IMR-90 (cell line): Measurements from ENCODE around the gene WWC1. TPM values are rescaled to one million over a fixed set of nuclear protein-coding genes. Genes with fewer than 3 reads are reported as not detected.

Experiments used
- ATAC-seq: fragments of 200-7000 bp; cut with Tn5 transposase; 2 replicates; pipeline ENCODE4 v1.9.1; 2020; ENCODE audit warnings: low read depth, mild to moderate bottlenecking, moderate library complexity
- BruUV-seq: library from RNA; stranded (reverse); fragments of 400-500 nt; replicated peaks from 2 replicates; lab custom pipeline; 2021; lab: Mats Ljungman, UMichigan
- CTCF ChIA-PET: fragments of 300-600 bp; formaldehyde crosslinking; extraction: SDS; loops from one replicate; lab custom pipeline; 2021; ENCODE audit warnings: antibody characterized with exemption; lab: Yijun Ruan, JAX
- POLR2A ChIA-PET: fragments of 300-600 bp; sonication (Branson Sonifier 250); formaldehyde crosslinking; loops from one replicate; lab custom pipeline; 2022; ENCODE audit warnings: antibody characterized with exemption; ENCODE audit not compliant: unreplicated experiment; lab: Charles Lee
- DNase-seq: peaks from one replicate; pipeline ENCODE4 v3.0.0; 2013
- H2AFZ ChIP-seq: replicated peaks from 2 replicates; pipeline ENCODE3; 2013; ENCODE audit warnings: low read length, mild to moderate bottlenecking; ENCODE audit not compliant: poor library complexity
- H2AK5ac ChIP-seq: 2 replicates; pipeline ENCODE4 v1.6.1; 2013; ENCODE audit warnings: low read depth, low read length, inconsistent platforms
- H2AK9ac ChIP-seq: replicated peaks from 2 replicates; pipeline ENCODE3; 2013; ENCODE audit warnings: mild to moderate bottlenecking, low read depth, low read length, moderate library complexity; ENCODE audit not compliant: poor library complexity
- H2BK120ac ChIP-seq: 2 replicates; pipeline ENCODE4 v1.6.1; 2013; ENCODE audit warnings: low read depth, low read length, inconsistent platforms
- H2BK15ac ChIP-seq: 3 replicates; pipeline ENCODE4 v1.6.1; 2013; ENCODE audit warnings: low read depth, low read length, inconsistent platforms
- H2BK20ac ChIP-seq: 2 replicates; pipeline ENCODE4 v1.6.1; 2013; ENCODE audit warnings: low read depth, mild to moderate bottlenecking, inconsistent platforms, low read length, moderate library complexity
- H2BK5ac ChIP-seq: 2 replicates; pipeline ENCODE4 v1.6.1; 2013; ENCODE audit warnings: mild to moderate bottlenecking, low read depth, low read length, inconsistent platforms; ENCODE audit not compliant: poor library complexity, severe bottlenecking
- H3K14ac ChIP-seq: replicated peaks from 2 replicates; pipeline ENCODE4 v1.6.1; 2013; ENCODE audit warnings: low read depth, low read length, inconsistent platforms
- H3K18ac ChIP-seq: 2 replicates; pipeline ENCODE4 v1.6.1; 2013; ENCODE audit warnings: low read depth, low read length, control low read depth
- H3K23ac ChIP-seq: 2 replicates; pipeline ENCODE4 v1.6.1; 2013; ENCODE audit warnings: low read depth, low read length, inconsistent platforms
- H3K27ac ChIP-seq: 2 replicates; pipeline ENCODE4 v1.5.1; 2013; ENCODE audit warnings: mild to moderate bottlenecking, control low read depth, low read length; ENCODE audit not compliant: insufficient read depth
- H3K27me3 ChIP-seq: 2 replicates; pipeline ENCODE4 v1.6.1; 2013; ENCODE audit warnings: low read length; ENCODE audit not compliant: control insufficient read depth, insufficient read depth
- H3K36me3 ChIP-seq: 2 replicates; pipeline ENCODE4 v1.6.1; 2013; ENCODE audit warnings: low read length, mixed read lengths; ENCODE audit not compliant: control insufficient read depth, insufficient read depth
- H3K4ac ChIP-seq: 2 replicates; pipeline ENCODE4 v1.6.1; 2013; ENCODE audit warnings: low read depth, low read length, inconsistent platforms
- H3K4me1 ChIP-seq: 2 replicates; pipeline ENCODE4 v1.6.1; 2013; ENCODE audit warnings: low read length, mixed read lengths; ENCODE audit not compliant: control insufficient read depth, insufficient read depth
- H3K4me2 ChIP-seq: 2 replicates; pipeline ENCODE4 v1.6.1; 2013; ENCODE audit warnings: low read depth, mild to moderate bottlenecking, control low read depth, low read length, moderate library complexity
- H3K4me3 ChIP-seq: 2 replicates; pipeline ENCODE4 v1.5.1; 2013; ENCODE audit warnings: low read depth, mild to moderate bottlenecking, control low read depth, low read length, moderate library complexity; ENCODE audit not compliant: insufficient read depth
- H3K56ac ChIP-seq: 2 replicates; pipeline ENCODE4 v1.6.1; 2013; ENCODE audit warnings: low read length, inconsistent platforms; ENCODE audit not compliant: insufficient read depth; ENCODE audit errors: extremely low read depth
- H3K79me1 ChIP-seq, 2 experiments: 2 replicates each; pipeline ENCODE4 v1.6.1; 2013; ENCODE audit warnings: low read length in 2 of 2, inconsistent platforms in 1 of 2, low read depth in 1 of 2
- H3K9ac ChIP-seq: 2 replicates; pipeline ENCODE4 v1.6.1; 2013; ENCODE audit warnings: low read depth, low read length, control low read depth
- H3K9me1 ChIP-seq: 2 replicates; pipeline ENCODE4 v1.6.1; 2013; ENCODE audit warnings: low read length, inconsistent platforms; ENCODE audit not compliant: insufficient read depth
- H3K9me3 ChIP-seq: 2 replicates; pipeline ENCODE4 v1.6.1; 2013; ENCODE audit warnings: low read length; ENCODE audit not compliant: control insufficient read depth, insufficient read depth
- H4K20me1 ChIP-seq: 2 replicates; pipeline ENCODE4 v1.6.1; 2013; ENCODE audit warnings: low read length, inconsistent platforms; ENCODE audit not compliant: insufficient read depth
- H4K5ac ChIP-seq: 2 replicates; pipeline ENCODE4 v1.6.1; 2013; ENCODE audit warnings: mild to moderate bottlenecking, low read depth, low read length, control low read depth
- H4K8ac ChIP-seq, 2 experiments: 2 replicates each; pipeline ENCODE4 v1.6.1; 2013; ENCODE audit warnings: low read depth in 2 of 2, low read length in 2 of 2, control low read depth in 1 of 2, inconsistent platforms in 1 of 2
- H4K91ac ChIP-seq: 2 replicates; pipeline ENCODE4 v1.6.1; 2013; ENCODE audit warnings: low read depth, low read length, inconsistent platforms; ENCODE audit not compliant: insufficient read depth
- BHLHE40 ChIP-seq: fragments of 150-350 bp; IDR thresholded peaks from 2 replicates; pipeline ENCODE4 v1.6.1; 2016; ENCODE audit warnings: mild to moderate bottlenecking, low read depth, low read length
- CEBPB ChIP-seq: IDR thresholded peaks from 2 replicates; pipeline ENCODE4 v1.6.1; 2012; ENCODE audit warnings: low read depth, low read length, improper control_type of control experiment
- CHD1 ChIP-seq: IDR thresholded peaks from 2 replicates; pipeline ENCODE4 v1.6.1; 2012; ENCODE audit warnings: low read depth, low read length, improper control_type of control experiment
- CTCF ChIP-seq: conservative IDR thresholded peaks from 2 replicates; pipeline ENCODE4 v1.5.1; 2012; ENCODE audit warnings: mild to moderate bottlenecking, low read depth, low read length, improper control_type of control experiment
- ELK1 ChIP-seq: fragments of 150-350 bp; IDR thresholded peaks from 2 replicates; pipeline ENCODE4 v1.6.1; 2016; ENCODE audit warnings: low read depth, mild to moderate bottlenecking, low read length, moderate library complexity, borderline replicate concordance
- FOS ChIP-seq: fragments of 150-350 bp; IDR thresholded peaks from 2 replicates; pipeline ENCODE4 v1.6.1; 2016; ENCODE audit warnings: low read depth, low read length
- MAFK ChIP-seq: IDR thresholded peaks from 2 replicates; pipeline ENCODE4 v1.6.1; 2012; ENCODE audit warnings: low read depth, low read length, improper control_type of control experiment
- MAZ ChIP-seq: IDR thresholded peaks from 2 replicates; pipeline ENCODE4 v1.6.1; 2012; ENCODE audit warnings: low read depth, mild to moderate bottlenecking, low read length, improper control_type of control experiment, moderate library complexity, borderline replicate concordance
- MXI1 ChIP-seq: IDR thresholded peaks from 2 replicates; pipeline ENCODE4 v1.6.1; 2012; ENCODE audit warnings: low read depth, mild to moderate bottlenecking, low read length, moderate library complexity, borderline replicate concordance
- NFE2L2 ChIP-seq: fragments of 150-350 bp; IDR thresholded peaks from 2 replicates; pipeline ENCODE4 v1.6.1; 2016; ENCODE audit warnings: low read depth, mild to moderate bottlenecking, low read length
- POLR2A ChIP-seq: IDR thresholded peaks from 2 replicates; pipeline ENCODE4 v1.6.1; 2012; ENCODE audit warnings: mild to moderate bottlenecking, low read depth, low read length
- RAD21 ChIP-seq: IDR thresholded peaks from 2 replicates; pipeline ENCODE4 v1.6.1; 2012; ENCODE audit warnings: low read length, improper control_type of control experiment
- RCOR1 ChIP-seq: IDR thresholded peaks from 2 replicates; pipeline ENCODE4 v1.6.1; 2012; ENCODE audit warnings: mild to moderate bottlenecking, low read length, improper control_type of control experiment; ENCODE audit not compliant: insufficient replicate concordance
- RFX5 ChIP-seq: IDR thresholded peaks from 2 replicates; pipeline ENCODE4 v1.8.0; 2012; ENCODE audit warnings: low read depth, mild to moderate bottlenecking, low read length, moderate library complexity
- SMC3 ChIP-seq: fragments of 150-350 bp; IDR thresholded peaks from 2 replicates; pipeline ENCODE4 v1.6.1; 2016; ENCODE audit warnings: low read depth, mild to moderate bottlenecking, antibody characterized with exemption, low read length, moderate library complexity
- WGBS, 2 experiments: methylation state at CpG; one replicate each; pipeline versions ENCODE4 v1.1.5 to v1.1.7; 2013; ENCODE audit warnings: missing lambda C conversion rate in 2 of 2; ENCODE audit not compliant: insufficient read length in 1 of 2; ENCODE audit errors: extremely low coverage in 2 of 2; 5-methylcytosine and 5-hydroxymethylcytosine counted together
- dilution Hi-C: fragments of 300-500 bp; cut with HindIII; formaldehyde crosslinking; loops from one replicate; pipeline ENCODE4 v1.14.3; 2018; ENCODE audit warnings: low sequenced_read_pairs; ENCODE audit not compliant: unreplicated experiment
- in situ Hi-C: fragments of 300-500 bp; cut with MboI; formaldehyde crosslinking; loops from 3 replicates; pipeline ENCODE4 v1.14.3; 2019; ENCODE audit warnings: low sequenced_read_pairs, inconsistent platforms, mixed read lengths
- intact Hi-C: fragments of 100-400 bp; cut with micrococcal nuclease; formaldehyde crosslinking; loops from 2 replicates; pipeline ENCODE4 v1.10.0; 2022
- polyA plus RNA-seq, 3 experiments: library from polyadenylated mRNA; depleted of rRNA; stranded (reverse); fragments of >200 nt; gene quantifications; 2 replicates each; pipeline ENCODE4 v1.2.3, GENCODE V29; 2012; ENCODE audit warnings: low replicate concordance in 1 of 3
- total RNA-seq: library from RNA; depleted of rRNA; stranded (reverse); fragments of >200 nt; gene quantifications from 2 replicates; pipeline ENCODE4 v1.2.3, GENCODE V29; 2012
- TF ChIP-seq, protein P1 (sequence below): fragments of 150-350 bp; IDR thresholded peaks from 2 replicates; pipeline ENCODE4 v1.6.1; 2017; ENCODE audit warnings: mild to moderate bottlenecking, antibody characterized with exemption, low read length, low read depth

WWC1 gene
- total and polyA plus RNA-seq, 2 of the 4 experiments (the other 2 are of a cell fraction), result 9.1 to 10.3 TPM

DNA sequence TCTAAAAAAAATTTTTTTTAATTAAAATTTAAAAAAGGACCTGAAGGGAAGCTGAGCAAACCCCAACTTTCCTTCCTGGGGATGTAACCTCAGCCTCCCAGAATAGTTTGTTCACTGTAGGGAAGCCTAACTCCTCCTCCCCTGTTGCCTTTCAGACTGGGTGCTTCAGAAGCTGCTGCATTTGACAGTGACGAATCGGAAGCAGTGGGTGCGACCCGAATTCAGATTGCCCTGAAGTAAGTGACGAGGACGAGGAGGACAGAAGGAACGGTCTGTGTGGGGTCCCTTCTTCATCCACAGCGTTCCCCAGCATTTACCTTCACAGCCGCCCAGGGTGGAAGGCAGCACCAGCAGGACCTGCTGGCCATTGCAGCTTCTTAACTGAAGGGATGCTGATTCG lies 137.1 kb downstream of the WWC1 start:
- Histone ChIP-seq H3K14ac (no peak overlapping the region), H4K5ac (no peak overlapping the region), H4K8ac (no peak overlapping the region), H2BK5ac (no peak overlapping the region), H2BK120ac (no peak overlapping the region), H3K4me1 (peaks cover 4% of the 10 kb centered on the region), H2AK9ac (no peak overlapping the region), H2AFZ (no peak overlapping the region), H3K23ac (no peak overlapping the region), H4K91ac (no peak overlapping the region), H3K9me3 (no peaks in the 10 kb centered on the region), H3K4me2 (no peak overlapping the region), H2BK15ac (no peak overlapping the region), H3K18ac (no peak overlapping the region), H3K9ac (no peak overlapping the region), H4K20me1 (no peaks in the 10 kb centered on the region), H3K27ac (no peak overlapping the region), H3K56ac (no peak overlapping the region), H3K4me3 (no peak overlapping the region), H2BK20ac (no peak overlapping the region), H2AK5ac (no peak overlapping the region), H3K9me1 (peaks cover 4% of the 10 kb centered on the region; the same call in 1 of the 2 replicates), H3K4ac (no peak overlapping the region), H3K79me1 (no peaks in the 10 kb centered on the region), H3K36me3 (peaks cover 20% of the 10 kb centered on the region), H3K27me3 (no peaks in the 10 kb centered on the region)
- no TSS peak for BruUV-seq
- CTCF ChIA-PET, result no interaction called here
- DNase-seq (no peak), ATAC-seq (no peak)
- dilution Hi-C loops, result no loop called here
- intact Hi-C loops, result no loop called here
- WGBS, 2 experiments, result 92% methylated on average over 2 of the region's 10 CpGs; no CpG with 5 or more reads in 1 of the 2 experiments
- POLR2A ChIA-PET, result no interaction called here
- TF ChIP-seq SMC3 (no peak), RAD21 (no peak), CTCF (no peak), CEBPB (no peak), POLR2A (no peak), CHD1 (no peak), RCOR1 (no peak), MAZ (no peak), FOS (no peak), ELK1 (no peak), RFX5 (no peak), BHLHE40 (no peak), NFE2L2 (no peak), MXI1 (no peak), MAFK (no peak)
- TF ChIP-seq, protein P1, sequence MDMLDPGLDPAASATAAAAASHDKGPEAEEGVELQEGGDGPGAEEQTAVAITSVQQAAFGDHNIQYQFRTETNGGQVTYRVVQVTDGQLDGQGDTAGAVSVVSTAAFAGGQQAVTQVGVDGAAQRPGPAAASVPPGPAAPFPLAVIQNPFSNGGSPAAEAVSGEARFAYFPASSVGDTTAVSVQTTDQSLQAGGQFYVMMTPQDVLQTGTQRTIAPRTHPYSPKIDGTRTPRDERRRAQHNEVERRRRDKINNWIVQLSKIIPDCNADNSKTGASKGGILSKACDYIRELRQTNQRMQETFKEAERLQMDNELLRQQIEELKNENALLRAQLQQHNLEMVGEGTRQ, result no peak
- in situ Hi-C loops, result loop anchor here (25.0 kb wide), 1 partner anchor 141 kb away; the partner anchor contains the start of gene WWC1
